ENCODE results near the gene CHRNB1.
"Not testable (repeated sequence)": the region's sequence is repeated elsewhere in the genome, so short reads cannot be mapped to it uniquely, and the experiment has no call there.

CHRNB1 gene

GRCh38 chr17:7467498-7467897 lies 22.6 kb downstream of the CHRNB1 start:
- no peak for DNase-seq (ENCODE audit: low read depth)

- no peak for DNase-seq (ENCODE audit: low read depth)
Observed at GRCh38 chr17:7468290-7468689, 23.4 kb downstream of the CHRNB1 start.

GRCh38 chr17:7468804-7469389 lies 24.0 kb downstream of the CHRNB1 start:
- no peak for DNase-seq (ENCODE audit: low read depth)

GRCh38 chr17:7469843-7470242 lies 25.0 kb downstream of the CHRNB1 start:
- DNase-seq (ENCODE audit: low read depth), result not testable (repeated sequence)

GRCh38 chr17:7470457-7470973 lies 25.7 kb downstream of the CHRNB1 start:
- not testable (repeated sequence) for DNase-seq (ENCODE audit: low read depth)

- no peak for DNase-seq (ENCODE audit: low read depth)
Observed at GRCh38 chr17:7471729-7472128, 26.9 kb downstream of the CHRNB1 start.

GRCh38 chr17:7474767-7475166 lies 29.9 kb downstream of the CHRNB1 start:
- DNase-seq (ENCODE audit: low read depth), result not testable (repeated sequence)

GRCh38 chr17:7475764-7476422 lies 31.0 kb downstream of the CHRNB1 start:
- no peak for DNase-seq (ENCODE audit: low read depth)

- DNase-seq (ENCODE audit: low read depth), result no peak
Observed at GRCh38 chr17:7476494-7476893, 31.6 kb downstream of the CHRNB1 start.

GRCh38 chr17:7476951-7477350 lies 32.1 kb downstream of the CHRNB1 start:
- no peak for DNase-seq (ENCODE audit: low read depth)

- DNase-seq (ENCODE audit: low read depth), result no peak
Observed at GRCh38 chr17:7477392-7478275, 32.8 kb downstream of the CHRNB1 start.

GRCh38 chr17:7478276-7479212 lies 33.7 kb downstream of the CHRNB1 start:
- DNase-seq (ENCODE audit: low read depth), result no peak

GRCh38 chr17:7479213-7480088 lies 34.6 kb downstream of the CHRNB1 start, which contains the start of gene ZBTB4:
Gene ZBTB4 (minus strand): TSS chr17:7479631. CDS start chr17:7466801, 12,830 bp downstream.
- no peak for DNase-seq (ENCODE audit: low read depth)

- DNase-seq (ENCODE audit: low read depth), result no peak
Observed at GRCh38 chr17:7480089-7480384, 35.2 kb downstream of the CHRNB1 start.

- DNase-seq (ENCODE audit: low read depth), result not testable (repeated sequence)
Observed at GRCh38 chr17:7481275-7481674, 36.4 kb downstream of the CHRNB1 start, which contains the start of gene SLC35G6. Gene SLC35G6 (plus strand): TSS chr17:7481446. CDS start chr17:7481517, 71 bp downstream.

GRCh38 chr17:7481842-7482741 lies 37.2 kb downstream of the CHRNB1 start:
- not testable (repeated sequence) for DNase-seq (ENCODE audit: low read depth)

GRCh38 chr17:7482742-7483088 lies 37.9 kb downstream of the CHRNB1 start:
- not testable (repeated sequence) for DNase-seq (ENCODE audit: low read depth)

- DNase-seq (ENCODE audit: low read depth), result peak; percentile 53
Observed at GRCh38 chr17:7483255-7484066, 38.6 kb downstream of the CHRNB1 start.

Data from HS-5 (cell line).